Stimulated activated CD8-positive, alpha-beta memory T cell treated with anti-CD3 and anti-CD28 coated beads, Interleukin-2, amount 100 ng/mL, for 1 hour (primary cell): ENCODE measurements around the gene ABCC8.
A peak's percentile ranks its signal among the peaks of the same experiment; 100 is the strongest.

ENCODE experiments used
- DNase-seq, 2 donors: peaks; one replicate each; pipeline ENCODE4 v3.0.0-alpha.2; 2020; ENCODE audit warnings: low read depth in 2 of 2

ABCC8 gene

DNA sequence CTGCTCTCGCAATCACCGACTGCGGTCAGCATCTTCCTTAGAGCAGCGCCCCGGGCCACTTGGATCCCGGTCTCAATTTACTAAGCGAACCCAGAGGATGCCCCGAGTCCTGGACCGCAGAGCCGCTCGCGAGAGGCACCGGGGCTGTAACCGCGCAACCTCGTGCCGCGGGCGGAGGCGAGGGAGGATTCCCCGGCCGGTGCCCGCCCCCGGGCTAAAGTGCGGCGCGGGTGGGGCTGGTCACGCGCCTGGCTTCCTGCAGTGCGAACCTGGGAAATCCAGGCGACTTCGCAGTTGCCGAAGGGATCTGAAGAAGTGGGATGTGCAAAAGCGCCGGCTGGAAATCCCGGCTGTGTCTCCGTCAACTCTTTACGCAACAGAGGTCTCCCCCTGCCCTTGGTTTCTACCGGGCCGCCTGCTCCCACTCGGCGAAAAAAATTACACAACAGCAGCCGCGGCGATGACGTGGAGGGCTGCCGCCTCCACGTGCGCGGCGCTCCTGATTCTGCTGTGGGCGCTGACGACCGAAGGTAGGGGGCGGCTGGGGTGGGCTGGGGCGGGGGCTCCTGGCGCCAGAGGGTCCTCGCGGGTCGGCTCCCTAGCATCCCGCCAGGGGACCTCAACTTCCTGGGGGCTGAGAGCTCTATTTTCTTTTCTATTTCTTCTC is 125.0 kb downstream of the ABCC8 start, which contains the start of gene NCR3LG1:
TSS of gene NCR3LG1 (plus strand) at position 291 of the 667 bp plus-strand sequence. CDS start at position 461, 170 bp downstream.
- DNase-seq: peak; percentile 39

GRCh38 chr11:17351172-17351509 is 125.5 kb downstream of the ABCC8 start:
- DNase-seq: no peak

GRCh38 chr11:17350455-17351171 is 126.0 kb downstream of the ABCC8 start:
- no peak for DNase-seq

DNA sequence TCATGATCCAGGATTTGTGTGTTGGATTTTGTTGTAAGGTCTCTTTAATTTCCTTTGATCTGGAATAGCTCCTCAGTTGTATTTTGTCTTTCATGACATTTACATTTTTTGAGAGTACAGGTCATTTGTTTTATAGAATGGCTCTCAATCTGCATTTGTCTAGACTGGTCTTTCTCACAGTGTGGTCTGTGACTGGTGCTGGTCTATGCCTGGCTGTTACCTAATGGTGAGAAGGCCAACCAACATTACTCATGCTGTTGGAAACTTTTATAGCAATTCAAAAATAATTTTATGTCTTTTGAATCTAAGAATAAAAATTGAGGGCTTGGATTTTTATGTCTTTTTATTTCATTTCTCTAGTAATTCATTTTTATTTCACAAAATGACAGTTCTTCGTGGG is 129.0 kb downstream of the ABCC8 start:
- DNase-seq: no peak

GRCh38 chr11:17343907-17344306 is 132.7 kb downstream of the ABCC8 start:
- DNase-seq: no peak

GRCh38 chr11:17343257-17343656 is 133.4 kb downstream of the ABCC8 start:
- no peak for DNase-seq
